Fibroblast of peridontal ligament (primary cell): ENCODE results near the gene VCL.

Experiments
- DNase-seq: peaks from one replicate; pipeline ENCODE4 v3.0.0-alpha.2; 2010; ENCODE audit errors: extremely low read depth

VCL gene

GRCh38 chr10:74072503-74072902, 74.6 kb downstream of the VCL start:
- DNase-seq, result peak; percentile 43

- no peak for DNase-seq
These were observed 78.0 kb downstream of the VCL start for GRCh38 chr10:74075906-74076305.

GRCh38 chr10:74076961-74077360, 79.0 kb downstream of the VCL start:
- DNase-seq, result no peak

GRCh38 chr10:74077416-74077815, 79.5 kb downstream of the VCL start:
- no peak for DNase-seq

- no peak for DNase-seq
These were observed 80.1 kb downstream of the VCL start for GRCh38 chr10:74078037-74078436.

GRCh38 chr10:74079028-74079935, 81.4 kb downstream of the VCL start:
- peak; percentile 46 for DNase-seq

GRCh38 chr10:74079936-74080590, 82.1 kb downstream of the VCL start:
- no peak for DNase-seq

- peak; percentile 77 for DNase-seq
These were observed 83.4 kb downstream of the VCL start for GRCh38 chr10:74081192-74081803.

GRCh38 chr10:74081941-74082718, 84.2 kb downstream of the VCL start:
- no peak for DNase-seq

- DNase-seq, result no peak
These were observed 85.4 kb downstream of the VCL start for GRCh38 chr10:74083304-74083703.

GRCh38 chr10:74084955-74085354, 87.0 kb downstream of the VCL start:
- no peak for DNase-seq

GRCh38 chr10:74086317-74086716, 88.4 kb downstream of the VCL start:
- DNase-seq, result no peak

- DNase-seq, result no peak
These were observed 90.8 kb downstream of the VCL start for GRCh38 chr10:74088722-74089121.

GRCh38 chr10:74092372-74092771, 94.5 kb downstream of the VCL start:
- DNase-seq, result no peak

- DNase-seq, result no peak
These were observed 95.7 kb downstream of the VCL start for GRCh38 chr10:74093530-74094164.

- DNase-seq, result no peak
These were observed 96.3 kb downstream of the VCL start for GRCh38 chr10:74094231-74094630.

- no peak for DNase-seq
These were observed 98.9 kb downstream of the VCL start for GRCh38 chr10:74096777-74097176.

GRCh38 chr10:74097776-74098175, 99.9 kb downstream of the VCL start:
- no peak for DNase-seq

GRCh38 chr10:74099420-74099819, 101.5 kb downstream of the VCL start:
- no peak for DNase-seq

- DNase-seq, result no peak
These were observed 101.9 kb downstream of the VCL start for GRCh38 chr10:74099836-74100235.

GRCh38 chr10:74103560-74104258, 105.8 kb downstream of the VCL start:
- peak; percentile 48 for DNase-seq
